NCI-H526 (cell line): ENCODE data around the gene SAP30BP.
"Not testable (repeated sequence)": the region's sequence is repeated elsewhere in the genome, so short reads cannot be mapped to it uniquely, and the experiment has no call there.

Experiments
- DNase-seq, 2 experiments: peaks; one replicate each; lab custom pipeline; 2025; lab: John Stamatoyannopoulos, UW

Gene SAP30BP

GRCh38 chr17:75634376-75634740 is 32.8 kb upstream of the SAP30BP start:
- DNase-seq: no peak

- DNase-seq: no peak
Measured at GRCh38 chr17:75634754-75635609, 32.2 kb upstream of the SAP30BP start.

- no peak for DNase-seq
Measured at GRCh38 chr17:75635610-75636202, 31.4 kb upstream of the SAP30BP start.

GRCh38 chr17:75636381-75637142 is 30.6 kb upstream of the SAP30BP start:
- DNase-seq: no peak

- DNase-seq: no peak
Measured at GRCh38 chr17:75637143-75637538, 30.0 kb upstream of the SAP30BP start.

- no peak for DNase-seq
Measured at GRCh38 chr17:75637551-75637950, 29.6 kb upstream of the SAP30BP start.

GRCh38 chr17:75638039-75638438 is 29.1 kb upstream of the SAP30BP start:
- not testable (repeated sequence) for DNase-seq

GRCh38 chr17:75638893-75639292 is 28.2 kb upstream of the SAP30BP start:
- no peak for DNase-seq

- DNase-seq: no peak
Measured at GRCh38 chr17:75639327-75639726, 27.8 kb upstream of the SAP30BP start.

- DNase-seq: peak in 1 of 2 experiments; percentile 48
Measured at GRCh38 chr17:75639771-75640555, 27.2 kb upstream of the SAP30BP start.

GRCh38 chr17:75640556-75641119 is 26.5 kb upstream of the SAP30BP start:
- DNase-seq: no peak

GRCh38 chr17:75641343-75641742 is 25.8 kb upstream of the SAP30BP start:
- DNase-seq: no peak

GRCh38 chr17:75642182-75642783 is 24.9 kb upstream of the SAP30BP start:
- no peak for DNase-seq

GRCh38 chr17:75642784-75643642 is 24.1 kb upstream of the SAP30BP start:
- DNase-seq: no peak

- DNase-seq: no peak
Measured at GRCh38 chr17:75643643-75644017, 23.5 kb upstream of the SAP30BP start.

- peak in 1 of 2 experiments; percentile 40 for DNase-seq
Measured at GRCh38 chr17:75645501-75645888, 21.6 kb upstream of the SAP30BP start.

GRCh38 chr17:75645889-75646637 is 21.1 kb upstream of the SAP30BP start:
- DNase-seq: peak; percentile 37 to 77

GRCh38 chr17:75646638-75646992 is 20.5 kb upstream of the SAP30BP start:
- DNase-seq: no peak

- no peak for DNase-seq
Measured at GRCh38 chr17:75647061-75647460, 20.1 kb upstream of the SAP30BP start.

- DNase-seq: no peak
Measured at GRCh38 chr17:75647921-75648320, 19.2 kb upstream of the SAP30BP start.
